Loucy (cell line): ENCODE results near the gene SLC43A3.
"Not testable (repeated sequence)": the region's sequence is repeated elsewhere in the genome, so short reads cannot be mapped to it uniquely, and the experiment has no call there.

ENCODE experiments used
- H2AFZ ChIP-seq: fragments of 200-600 bp; sonication (generic); 2 replicates; pipeline ENCODE4 v1.6.0; 2016; ENCODE audit warnings: antibody characterized with exemption, mild to moderate bottlenecking, low read length, moderate library complexity
- H3F3A ChIP-seq: fragments of 200-600 bp; 2 replicates; pipeline ENCODE4 v1.6.0; 2016; ENCODE audit warnings: antibody characterized with exemption, low read depth, mild to moderate bottlenecking
- H3K27me3 ChIP-seq: fragments of 200-600 bp; sonication (generic); 2 replicates; pipeline ENCODE4 v1.6.1; 2014; ENCODE audit warnings: low read length, mild to moderate bottlenecking; ENCODE audit not compliant: insufficient read depth, poor library complexity, severe bottlenecking
- H3K36me3 ChIP-seq: fragments of 200-600 bp; sonication (generic); 2 replicates; pipeline ENCODE4 v1.6.1; 2016; ENCODE audit warnings: low read length; ENCODE audit not compliant: insufficient read depth
- H3K4me1 ChIP-seq: fragments of 200-600 bp; sonication (generic); 2 replicates; pipeline ENCODE4 v1.5.1; 2014; ENCODE audit warnings: low read length, mild to moderate bottlenecking; ENCODE audit not compliant: insufficient read depth, poor library complexity, severe bottlenecking
- H3K4me2 ChIP-seq: fragments of 200-600 bp; sonication (generic); 2 replicates; pipeline ENCODE4 v1.6.0; 2014; ENCODE audit warnings: antibody characterized with exemption, low read length, low read depth, mild to moderate bottlenecking; ENCODE audit not compliant: poor library complexity, severe bottlenecking
- H3K4me3 ChIP-seq: fragments of 200-600 bp; sonication (generic); 2 replicates; pipeline ENCODE4 v1.5.1; 2014; ENCODE audit warnings: low read length, mild to moderate bottlenecking, mixed read lengths; ENCODE audit not compliant: poor library complexity, severe bottlenecking
- H3K79me2 ChIP-seq: fragments of 200-600 bp; sonication (generic); 2 replicates; pipeline ENCODE4 v1.6.1; 2014; ENCODE audit warnings: low read length; ENCODE audit not compliant: insufficient read depth
- H3K9ac ChIP-seq: fragments of 200-600 bp; sonication (generic); 2 replicates; pipeline ENCODE4 v1.6.0; 2014; ENCODE audit warnings: mild to moderate bottlenecking, low read depth, low read length, moderate library complexity; ENCODE audit not compliant: poor library complexity, severe bottlenecking
- H3K9me2 ChIP-seq: fragments of 200-600 bp; sonication (generic); replicated peaks from 2 replicates; pipeline ENCODE4 v1.6.1; 2016; ENCODE audit warnings: low read depth, low read length, mixed read lengths
- H3K9me3 ChIP-seq: fragments of 200-600 bp; sonication (generic); 2 replicates; pipeline ENCODE4 v1.6.1; 2014; ENCODE audit warnings: mild to moderate bottlenecking, antibody characterized with exemption, low read length, low read depth; ENCODE audit not compliant: insufficient read depth
- H4K20me1 ChIP-seq: fragments of 200-600 bp; sonication (generic); 2 replicates; pipeline ENCODE4 v1.6.0; 2014; ENCODE audit warnings: antibody characterized with exemption, low read length, mild to moderate bottlenecking; ENCODE audit not compliant: insufficient read depth, poor library complexity, severe bottlenecking
- CTCF ChIP-seq: fragments of 200-600 bp; sonication (generic); conservative IDR thresholded peaks from 2 replicates; pipeline ENCODE4 v1.5.1; 2014; ENCODE audit warnings: mild to moderate bottlenecking, antibody characterized with exemption, low read length
- EZH2phosphoT487 ChIP-seq: fragments of 200-600 bp; IDR thresholded peaks from 2 replicates; pipeline ENCODE4 v1.6.1; 2018; ENCODE audit warnings: antibody characterized with exemption, mild to moderate bottlenecking, moderate library complexity, borderline replicate concordance

SLC43A3 gene

GRCh38 chr11:57364851-57365660 is 61.9 kb downstream of the SLC43A3 start:
- Histone ChIP-seq H3K79me2 (no peaks in the 10 kb centered on the region), H3K9ac (no peak overlapping the region), H3K4me2 (no peak overlapping the region), H3F3A (no peaks in the 10 kb centered on the region), H3K27me3 (no peaks in the 10 kb centered on the region), H3K9me2 (no peaks in the 10 kb centered on the region), H3K9me3 (no peaks in the 10 kb centered on the region), H3K4me1 (no peaks in the 10 kb centered on the region), H3K4me3 (no peak overlapping the region), H2AFZ (no peak overlapping the region), H4K20me1 (no peaks in the 10 kb centered on the region), H3K36me3 (no peaks in the 10 kb centered on the region)
- TF ChIP-seq EZH2phosphoT487 (no peak), CTCF (no peak)

DNA sequence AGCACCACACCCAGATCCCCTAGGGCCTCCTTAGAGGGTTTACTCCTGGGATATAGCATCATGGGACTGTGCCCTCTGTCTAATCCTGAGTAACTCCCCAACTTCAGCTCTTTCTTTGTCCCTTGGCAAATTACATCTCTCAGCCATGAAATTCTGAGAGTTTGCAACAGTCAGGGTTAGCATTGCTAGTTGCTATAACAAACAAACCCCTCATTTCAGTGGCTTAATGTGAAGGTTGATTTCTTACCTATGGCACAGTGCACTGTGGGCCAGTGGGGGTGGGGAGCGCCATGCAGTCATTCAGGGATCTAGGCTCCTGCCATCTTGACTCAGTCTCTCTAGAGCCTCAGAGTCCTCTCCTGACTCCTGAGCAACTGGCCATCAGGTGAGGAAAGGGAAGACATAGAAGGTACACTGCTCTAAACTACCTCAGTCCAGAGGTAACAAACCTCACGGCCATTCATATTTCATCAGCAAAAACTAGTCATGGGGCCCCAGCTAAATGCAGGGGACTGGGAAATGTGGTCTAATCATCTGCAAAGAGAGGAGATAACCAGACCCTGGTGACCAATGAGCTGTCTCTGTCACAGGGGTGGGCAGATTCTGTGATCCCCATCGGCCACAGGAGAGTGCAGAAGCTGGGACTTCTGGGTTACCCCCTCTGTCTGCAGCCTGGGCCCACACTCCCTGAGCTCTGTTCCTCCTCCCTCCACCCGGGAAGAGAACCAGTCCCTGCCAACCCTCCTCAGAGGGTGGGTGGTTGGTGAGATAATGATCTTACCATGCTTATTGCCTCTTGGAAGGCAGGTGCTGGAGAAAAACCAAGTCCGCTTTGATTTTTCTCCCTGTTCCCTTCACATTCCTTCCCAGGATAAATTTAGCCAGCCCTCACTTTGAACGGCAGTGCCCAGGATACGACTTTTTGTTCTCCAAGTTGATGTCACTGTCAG is 63.5 kb downstream of the SLC43A3 start:
- no peaks in the 10 kb centered on the region for H4K20me1 ChIP-seq
- H3K9me3 ChIP-seq, result no peaks in the 10 kb centered on the region
- no peaks in the 10 kb centered on the region for H3K36me3 ChIP-seq
- no peaks in the 10 kb centered on the region for H3F3A ChIP-seq
- no peak for TF ChIP-seq EZH2phosphoT487
- TF ChIP-seq CTCF, result no peak
- no peak overlapping the region for H3K4me3 ChIP-seq
- no peak overlapping the region for H3K9ac ChIP-seq
- H3K4me1 ChIP-seq, result no peaks in the 10 kb centered on the region
- H3K4me2 ChIP-seq, result no peak overlapping the region
- no peaks in the 10 kb centered on the region for H3K79me2 ChIP-seq
- H3K27me3 ChIP-seq, result no peaks in the 10 kb centered on the region
- H3K9me2 ChIP-seq, result no peaks in the 10 kb centered on the region
- H2AFZ ChIP-seq, result no peak overlapping the region

- H3K9me2 ChIP-seq, result no peaks in the 10 kb centered on the region
- H3K79me2 ChIP-seq, result no peaks in the 10 kb centered on the region
- no peak overlapping the region for H2AFZ ChIP-seq
- H3K36me3 ChIP-seq, result no peaks in the 10 kb centered on the region
- H3F3A ChIP-seq, result peaks cover 4% of the 10 kb centered on the region; the same call in 1 of the 2 replicates
- H3K27me3 ChIP-seq, result no peaks in the 10 kb centered on the region
- no peaks in the 10 kb centered on the region for H4K20me1 ChIP-seq
- no peak for TF ChIP-seq CTCF
- no peak for TF ChIP-seq EZH2phosphoT487
- no peak overlapping the region for H3K9ac ChIP-seq
- no peaks in the 10 kb centered on the region for H3K9me3 ChIP-seq
- no peak overlapping the region for H3K4me2 ChIP-seq
- no peak overlapping the region for H3K4me3 ChIP-seq
- H3K4me1 ChIP-seq, result peaks cover 8% of the 10 kb centered on the region
Observed at GRCh38 chr11:57361926-57362325, 65.0 kb downstream of the SLC43A3 start.

- H3K9me3 ChIP-seq, H3K27me3 ChIP-seq, H3K36me3 ChIP-seq, H4K20me1 ChIP-seq, H3K4me2 ChIP-seq, H3K9me2 ChIP-seq, H3F3A ChIP-seq, H3K4me3 ChIP-seq, H3K79me2 ChIP-seq, H3K9ac ChIP-seq, H2AFZ ChIP-seq: not testable (repeated sequence)
- H3K4me1 ChIP-seq, result peaks cover 12% of the 10 kb centered on the region
Observed at GRCh38 chr11:57361420-57361819, 65.5 kb downstream of the SLC43A3 start.
